ENCODE data around the gene CD180.
A peak's percentile ranks its signal among the peaks of the same experiment; 100 is the strongest.

The CD180 gene

DNA sequence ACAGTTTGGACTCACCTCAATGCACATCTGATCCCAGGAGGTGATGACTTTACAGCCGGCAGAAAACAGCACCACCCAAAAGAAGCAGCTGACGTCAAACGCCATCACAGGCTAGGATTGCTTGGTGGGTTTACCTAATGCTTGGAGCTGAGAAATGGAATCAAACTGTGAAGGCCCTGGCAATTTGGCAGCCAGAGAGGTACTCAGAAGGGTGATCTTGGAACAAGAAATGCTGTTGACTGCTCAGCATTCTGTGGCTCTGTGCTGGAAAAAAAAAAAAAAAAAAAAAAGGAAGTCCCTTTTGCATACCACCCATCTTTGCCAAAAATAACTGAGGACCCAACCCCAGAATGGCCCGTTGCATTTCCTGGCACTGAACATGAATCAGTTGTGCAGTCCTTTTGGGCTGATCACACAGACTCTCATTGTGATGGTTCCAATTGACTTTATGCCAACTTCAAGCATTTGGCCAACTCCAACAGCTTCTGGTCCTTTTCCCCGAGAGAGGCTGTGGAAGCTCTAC is at the start of gene CD180:
TSS of gene CD180 (minus strand) at position 263 of the 523 bp plus-strand sequence. CDS start at position 105, 158 bp downstream.
- no peak for TF ChIP-seq CTCF (IDR thresholded peaks at IDR 0.05; ENCODE audit: poor library complexity, severe bottlenecking)
- no peak for DNase-seq (ENCODE audit: low spot score)
- Histone ChIP-seq H3K27me3 (ENCODE audit: insufficient read depth, poor library complexity, severe bottlenecking) (no peaks in the 10 kb centered on the region), H3K27ac (ENCODE audit: poor library complexity, severe bottlenecking) (no peak within 1 kb of the TSS), H3K4me1 (ENCODE audit: insufficient read depth, poor library complexity, severe bottlenecking) (no peaks in the 10 kb centered on the region), H3K36me3 (ENCODE audit: low read depth) (no peaks in the 10 kb centered on the region), H3K4me3 (ENCODE audit: severe bottlenecking) (no peak within 1 kb of the TSS), H3K9me3 (ENCODE audit: severe bottlenecking) (peaks cover 3% of the 10 kb centered on the region)
- no peak for ATAC-seq (ENCODE audit: low read depth)

- no peaks in the 10 kb centered on the region for H3K9me3 ChIP-seq (ENCODE audit: severe bottlenecking)
- no peak overlapping the region for H3K4me3 ChIP-seq (ENCODE audit: severe bottlenecking)
- H3K36me3 ChIP-seq (ENCODE audit: low read depth), result no peaks in the 10 kb centered on the region
- H3K27ac ChIP-seq (ENCODE audit: poor library complexity, severe bottlenecking), result peak overlapping the region; percentile 99
- peaks cover 45% of the 10 kb centered on the region for H3K4me1 ChIP-seq (ENCODE audit: insufficient read depth, poor library complexity, severe bottlenecking)
- DNase-seq (ENCODE audit: low spot score) (no peak), ATAC-seq (ENCODE audit: low read depth) (peak; percentile 12; the same call in 1 of the 3 replicates)
- H3K27me3 ChIP-seq (ENCODE audit: insufficient read depth, poor library complexity, severe bottlenecking), result no peaks in the 10 kb centered on the region
- TF ChIP-seq CTCF (IDR thresholded peaks at IDR 0.05; ENCODE audit: poor library complexity, severe bottlenecking), result peak; percentile 96
Observed at GRCh38 chr5:67246108-67246507, 49.5 kb upstream of the CD180 start.

DNA sequence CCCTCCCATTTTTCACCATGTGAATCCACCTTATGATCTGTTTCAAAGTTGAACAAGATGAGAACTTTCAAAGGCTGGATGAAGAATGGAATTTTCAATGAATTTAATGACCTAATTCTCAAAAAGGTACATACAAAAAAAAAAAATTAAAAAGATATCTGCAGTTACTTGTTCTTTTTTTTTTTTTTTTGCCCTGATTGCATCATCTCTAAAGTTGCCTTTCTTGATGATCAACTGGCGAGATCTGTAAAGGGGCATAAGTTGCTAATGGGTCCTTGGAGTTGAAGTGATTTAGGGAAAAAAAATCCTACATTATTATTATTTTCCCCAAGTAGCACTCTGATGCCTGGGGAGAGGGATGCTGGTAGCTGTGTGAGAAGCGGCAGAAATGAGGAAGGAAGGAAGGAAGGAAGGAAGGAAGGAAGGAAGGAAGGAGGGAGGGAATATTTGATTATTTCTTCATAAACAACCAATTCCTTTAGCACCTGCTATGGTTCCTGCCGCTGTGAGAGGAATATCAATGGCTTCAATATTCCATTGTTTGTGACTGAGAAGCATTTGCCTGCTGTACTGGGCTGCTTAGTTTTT is 48.8 kb upstream of the CD180 start:
- Histone ChIP-seq H3K36me3 (ENCODE audit: low read depth) (no peaks in the 10 kb centered on the region), H3K27me3 (ENCODE audit: insufficient read depth, poor library complexity, severe bottlenecking) (no peaks in the 10 kb centered on the region), H3K9me3 (ENCODE audit: severe bottlenecking) (no peaks in the 10 kb centered on the region), H3K4me1 (ENCODE audit: insufficient read depth, poor library complexity, severe bottlenecking) (peaks cover 45% of the 10 kb centered on the region), H3K4me3 (ENCODE audit: severe bottlenecking) (no peak overlapping the region), H3K27ac (ENCODE audit: poor library complexity, severe bottlenecking) (peak overlapping the region; percentile 99)
- DNase-seq (ENCODE audit: low spot score) (no peak), ATAC-seq (ENCODE audit: low read depth) (no peak)
- no peak for TF ChIP-seq CTCF (IDR thresholded peaks at IDR 0.05; ENCODE audit: poor library complexity, severe bottlenecking)

DNA sequence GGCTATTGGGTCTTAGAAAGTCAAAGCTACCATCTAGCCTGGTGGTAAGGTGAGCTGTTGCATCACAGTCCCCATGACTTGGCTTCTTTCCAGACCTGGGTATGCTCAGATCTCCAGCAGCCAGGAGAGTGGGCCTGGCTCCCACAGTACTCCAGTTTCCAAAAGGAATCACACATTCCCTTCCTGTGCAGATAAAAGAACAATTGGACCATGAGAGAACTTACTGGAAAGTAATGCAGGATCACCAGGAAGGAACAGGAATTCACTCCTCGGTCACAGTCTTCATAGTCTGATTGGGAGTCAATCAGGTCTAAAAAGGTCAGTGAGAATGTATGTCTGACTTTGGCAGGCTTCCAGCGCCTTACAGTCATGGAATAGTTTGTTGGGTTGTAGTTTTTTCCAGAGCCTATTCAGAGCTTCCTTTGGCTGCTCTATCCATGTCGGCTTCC is 47.8 kb upstream of the CD180 start:
- Histone ChIP-seq H3K4me1 (ENCODE audit: insufficient read depth, poor library complexity, severe bottlenecking) (peaks cover 42% of the 10 kb centered on the region), H3K9me3 (ENCODE audit: severe bottlenecking) (no peaks in the 10 kb centered on the region), H3K4me3 (ENCODE audit: severe bottlenecking) (no peak overlapping the region), H3K27ac (ENCODE audit: poor library complexity, severe bottlenecking) (peak overlapping the region; percentile 99), H3K27me3 (ENCODE audit: insufficient read depth, poor library complexity, severe bottlenecking) (no peaks in the 10 kb centered on the region), H3K36me3 (ENCODE audit: low read depth) (no peaks in the 10 kb centered on the region)
- DNase-seq (ENCODE audit: low spot score) (no peak), ATAC-seq (ENCODE audit: low read depth) (no peak)
- no peak for TF ChIP-seq CTCF (IDR thresholded peaks at IDR 0.05; ENCODE audit: poor library complexity, severe bottlenecking)

DNA sequence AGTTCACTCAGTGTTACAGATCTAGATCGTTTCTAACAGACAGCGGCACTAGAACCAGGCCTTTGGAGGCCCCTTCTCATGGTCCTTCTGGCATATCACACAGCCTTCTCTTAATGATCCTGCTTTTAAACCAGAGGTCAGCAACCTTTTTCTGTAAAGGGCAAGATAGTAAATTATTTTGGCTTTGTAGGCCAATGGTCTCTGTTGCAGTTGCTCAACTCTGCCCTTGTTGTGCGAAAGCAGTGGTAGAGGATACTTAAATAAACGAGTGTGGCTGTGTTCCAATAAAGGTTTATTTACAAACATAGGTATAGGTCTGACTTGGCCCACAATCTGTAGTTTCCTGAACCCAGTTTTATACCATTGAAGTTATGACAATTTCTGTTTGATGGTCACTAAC is 47.3 kb upstream of the CD180 start:
- ATAC-seq (ENCODE audit: low read depth), result no peak
- TF ChIP-seq CTCF (IDR thresholded peaks at IDR 0.05; ENCODE audit: poor library complexity, severe bottlenecking), result no peak
- Histone ChIP-seq H3K36me3 (ENCODE audit: low read depth) (no peaks in the 10 kb centered on the region), H3K4me1 (ENCODE audit: insufficient read depth, poor library complexity, severe bottlenecking) (peaks cover 40% of the 10 kb centered on the region), H3K27ac (ENCODE audit: poor library complexity, severe bottlenecking) (peak overlapping the region; percentile 99), H3K4me3 (ENCODE audit: severe bottlenecking) (no peak overlapping the region), H3K27me3 (ENCODE audit: insufficient read depth, poor library complexity, severe bottlenecking) (no peaks in the 10 kb centered on the region), H3K9me3 (ENCODE audit: severe bottlenecking) (no peaks in the 10 kb centered on the region)
- no peak for DNase-seq (ENCODE audit: low spot score)
